ENCODE measurements around the gene ENO1. TPM values are rescaled to one million over a fixed set of nuclear protein-coding genes. Genes with fewer than 3 reads are reported as not detected.
A peak's percentile ranks its signal among the peaks of the same experiment; 100 is the strongest.

The ENO1 gene
- total and polyA plus RNA-seq, 9 of the 15 experiments (the other 6 are each of a cell fraction or from before 2014, with no cell fraction given) = 2,249 to 7,472 (median 2,868) TPM

DNA sequence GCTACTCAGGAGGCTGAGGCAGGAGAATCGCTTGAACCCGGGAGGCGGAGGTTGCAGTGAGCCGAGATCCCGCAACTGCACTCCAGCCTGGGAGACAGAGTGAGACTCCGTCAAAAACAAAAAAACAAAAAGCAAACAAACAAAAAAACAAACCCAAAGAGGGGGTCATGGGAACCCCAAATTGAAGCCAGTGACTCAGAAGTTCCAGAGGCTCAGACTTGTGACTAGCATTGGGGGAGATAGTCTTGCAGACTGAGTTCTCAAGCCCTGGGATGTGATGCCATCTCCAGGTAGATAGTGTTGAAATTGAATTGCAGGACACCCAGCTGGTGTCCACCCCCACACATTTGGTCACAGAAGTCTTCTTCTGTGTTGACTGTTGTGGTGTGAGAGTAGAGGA lies 24.9 kb upstream of the ENO1 start (continued):
- TF ChIP-seq HDAC8 (tag; IDR thresholded peaks at IDR 0.05) (no peak), ZNF3 (CRISPR knock-in tag; IDR thresholded peaks at IDR 0.05) (no peak), MYBL2 (IDR thresholded peaks at IDR 0.05; ENCODE audit: low read depth) (no peak), MYBL2 (CRISPR knock-in tag; IDR thresholded peaks at IDR 0.05; ENCODE audit: borderline replicate concordance) (no peak), ZNF263 (CRISPR knock-in tag; IDR thresholded peaks at IDR 0.05; ENCODE audit: borderline replicate concordance) (no peak), BRF1 (IDR thresholded peaks at IDR 0.05; ENCODE audit: borderline replicate concordance, extremely low read depth, insufficient read length) (no peak), EGR1 (conservative IDR thresholded peaks at IDR 0.05) (peak; percentile 71), GABPA (tag; conservative IDR thresholded peaks at IDR 0.05; ENCODE audit: low read depth) (no peak), GABPB2 (CRISPR knock-in tag; conservative IDR thresholded peaks at IDR 0.05) (no peak), TOE1 (IDR thresholded peaks at IDR 0.05; ENCODE audit: borderline replicate concordance) (0 out of 2 replicates have a peak, but pooled peaks have one; percentile 20), TOE1 (CRISPR knock-in tag; IDR thresholded peaks at IDR 0.05; ENCODE audit: borderline replicate concordance, low read depth) (no peak), PCBP2 (IDR thresholded peaks at IDR 0.05; ENCODE audit: low read depth, low read length, poor library complexity, severe bottlenecking) (no peak), POLR2G (IDR thresholded peaks at IDR 0.05; ENCODE audit: low read depth, low read length) (no peak), ZNF146 (CRISPR knock-in tag; IDR thresholded peaks at IDR 0.05; ENCODE audit: unreplicated experiment) (no peak), MAFF (IDR thresholded peaks at IDR 0.05; ENCODE audit: low read length) (no peak), RUNX1 (IDR thresholded peaks at IDR 0.05; ENCODE audit: low read depth) (no peak), ESRRB (CRISPR knock-in tag; IDR thresholded peaks at IDR 0.05; ENCODE audit: borderline replicate concordance) (no peak), ZNF655 (CRISPR knock-in tag; IDR thresholded peaks at IDR 0.05) (no peak), ZNF143 (CRISPR knock-in tag; IDR thresholded peaks at IDR 0.05) (no peak), SP1 (CRISPR knock-in tag; IDR thresholded peaks at IDR 0.05) (no peak), PHB2 (IDR thresholded peaks at IDR 0.05; ENCODE audit: low read depth) (no peak), NFXL1 (CRISPR knock-in tag; IDR thresholded peaks at IDR 0.05) (no peak), CREBBP (IDR thresholded peaks at IDR 0.05; ENCODE audit: low read depth, low read length) (no peak), BHLHE40 (IDR thresholded peaks at IDR 0.05; ENCODE audit: low read length) (no peak), SMAD2 (IDR thresholded peaks at IDR 0.05; ENCODE audit: low read depth, low read length) (no peak)
- TF ChIP-seq, protein P1, sequence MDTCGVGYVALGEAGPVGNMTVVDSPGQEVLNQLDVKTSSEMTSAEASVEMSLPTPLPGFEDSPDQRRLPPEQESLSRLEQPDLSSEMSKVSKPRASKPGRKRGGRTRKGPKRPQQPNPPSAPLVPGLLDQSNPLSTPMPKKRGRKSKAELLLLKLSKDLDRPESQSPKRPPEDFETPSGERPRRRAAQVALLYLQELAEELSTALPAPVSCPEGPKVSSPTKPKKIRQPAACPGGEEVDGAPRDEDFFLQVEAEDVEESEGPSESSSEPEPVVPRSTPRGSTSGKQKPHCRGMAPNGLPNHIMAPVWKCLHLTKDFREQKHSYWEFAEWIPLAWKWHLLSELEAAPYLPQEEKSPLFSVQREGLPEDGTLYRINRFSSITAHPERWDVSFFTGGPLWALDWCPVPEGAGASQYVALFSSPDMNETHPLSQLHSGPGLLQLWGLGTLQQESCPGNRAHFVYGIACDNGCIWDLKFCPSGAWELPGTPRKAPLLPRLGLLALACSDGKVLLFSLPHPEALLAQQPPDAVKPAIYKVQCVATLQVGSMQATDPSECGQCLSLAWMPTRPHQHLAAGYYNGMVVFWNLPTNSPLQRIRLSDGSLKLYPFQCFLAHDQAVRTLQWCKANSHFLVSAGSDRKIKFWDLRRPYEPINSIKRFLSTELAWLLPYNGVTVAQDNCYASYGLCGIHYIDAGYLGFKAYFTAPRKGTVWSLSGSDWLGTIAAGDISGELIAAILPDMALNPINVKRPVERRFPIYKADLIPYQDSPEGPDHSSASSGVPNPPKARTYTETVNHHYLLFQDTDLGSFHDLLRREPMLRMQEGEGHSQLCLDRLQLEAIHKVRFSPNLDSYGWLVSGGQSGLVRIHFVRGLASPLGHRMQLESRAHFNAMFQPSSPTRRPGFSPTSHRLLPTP (IDR thresholded peaks at IDR 0.05; ENCODE audit: borderline replicate concordance, extremely low read depth, insufficient read length) = no peak
- TF ChIP-seq, protein P2, sequence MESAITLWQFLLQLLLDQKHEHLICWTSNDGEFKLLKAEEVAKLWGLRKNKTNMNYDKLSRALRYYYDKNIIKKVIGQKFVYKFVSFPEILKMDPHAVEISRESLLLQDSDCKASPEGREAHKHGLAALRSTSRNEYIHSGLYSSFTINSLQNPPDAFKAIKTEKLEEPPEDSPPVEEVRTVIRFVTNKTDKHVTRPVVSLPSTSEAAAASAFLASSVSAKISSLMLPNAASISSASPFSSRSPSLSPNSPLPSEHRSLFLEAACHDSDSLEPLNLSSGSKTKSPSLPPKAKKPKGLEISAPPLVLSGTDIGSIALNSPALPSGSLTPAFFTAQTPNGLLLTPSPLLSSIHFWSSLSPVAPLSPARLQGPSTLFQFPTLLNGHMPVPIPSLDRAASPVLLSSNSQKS (CRISPR knock-in tag; IDR thresholded peaks at IDR 0.05) = no peak
